ENCODE data around the gene DCAF5. TPM values are rescaled to one million over a fixed set of nuclear protein-coding genes. Genes with fewer than 3 reads are reported as not detected.

DCAF5 gene
- total RNA-seq, 1 donor from 2014 or later: 48.6 TPM

DNA sequence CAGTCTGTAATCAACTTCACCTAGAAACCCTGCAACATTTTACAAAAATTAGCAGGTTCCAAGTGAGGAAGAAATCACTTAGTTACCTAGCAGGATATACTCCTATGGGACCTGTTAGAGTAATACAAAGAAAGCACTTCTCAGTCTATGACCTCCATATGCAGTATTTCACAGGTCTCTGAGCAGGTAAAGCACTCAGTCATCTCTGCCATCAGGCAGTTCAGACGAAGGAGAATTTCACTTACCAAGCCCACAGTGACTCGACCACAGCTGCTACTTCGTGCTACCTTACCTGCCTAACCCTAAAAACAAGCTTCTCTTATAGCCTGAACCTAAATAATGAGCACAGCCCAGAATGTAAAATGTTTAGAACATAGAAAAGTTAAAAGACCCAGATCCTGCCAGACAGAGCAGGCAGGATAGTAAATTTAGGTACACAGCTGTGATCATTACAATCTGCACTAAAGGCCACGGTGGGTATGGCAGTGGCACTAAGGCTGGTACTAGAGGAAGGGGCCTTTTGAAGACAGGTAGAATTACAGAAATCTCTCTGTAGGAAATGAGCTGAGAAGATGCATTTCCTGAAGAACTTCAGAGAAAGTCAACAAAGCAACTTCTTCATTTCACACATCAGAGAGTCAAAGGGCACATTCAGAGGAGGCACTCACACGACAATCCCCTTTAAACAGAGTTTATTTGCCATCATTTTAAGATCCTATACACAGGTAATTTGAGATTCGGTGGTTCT lies 35.7 kb downstream of the DCAF5 start:
- TF ChIP-seq POLR2A (IDR thresholded peaks at IDR 0.05) (no peak), POLR2AphosphoS5 (IDR thresholded peaks at IDR 0.05; ENCODE audit: insufficient read depth in 1 of 2, low read depth in 1 of 2) (no peak)
- TF ChIP-seq, protein P1, sequence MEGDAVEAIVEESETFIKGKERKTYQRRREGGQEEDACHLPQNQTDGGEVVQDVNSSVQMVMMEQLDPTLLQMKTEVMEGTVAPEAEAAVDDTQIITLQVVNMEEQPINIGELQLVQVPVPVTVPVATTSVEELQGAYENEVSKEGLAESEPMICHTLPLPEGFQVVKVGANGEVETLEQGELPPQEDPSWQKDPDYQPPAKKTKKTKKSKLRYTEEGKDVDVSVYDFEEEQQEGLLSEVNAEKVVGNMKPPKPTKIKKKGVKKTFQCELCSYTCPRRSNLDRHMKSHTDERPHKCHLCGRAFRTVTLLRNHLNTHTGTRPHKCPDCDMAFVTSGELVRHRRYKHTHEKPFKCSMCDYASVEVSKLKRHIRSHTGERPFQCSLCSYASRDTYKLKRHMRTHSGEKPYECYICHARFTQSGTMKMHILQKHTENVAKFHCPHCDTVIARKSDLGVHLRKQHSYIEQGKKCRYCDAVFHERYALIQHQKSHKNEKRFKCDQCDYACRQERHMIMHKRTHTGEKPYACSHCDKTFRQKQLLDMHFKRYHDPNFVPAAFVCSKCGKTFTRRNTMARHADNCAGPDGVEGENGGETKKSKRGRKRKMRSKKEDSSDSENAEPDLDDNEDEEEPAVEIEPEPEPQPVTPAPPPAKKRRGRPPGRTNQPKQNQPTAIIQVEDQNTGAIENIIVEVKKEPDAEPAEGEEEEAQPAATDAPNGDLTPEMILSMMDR (IDR thresholded peaks at IDR 0.05): no peak
- H3K27ac ChIP-seq: no peak overlapping the region
- H3K27me3 ChIP-seq: no peaks in the 10 kb centered on the region
- no peak for DNase-seq (ENCODE audit: extremely low spot score in 2 of 2)
- H3K4me3 ChIP-seq: no peak overlapping the region
- H3K36me3 ChIP-seq: peaks cover 11 to 42% of the 10 kb centered on the region in 2 donors
- H3K4me1 ChIP-seq: peaks cover 7% of the 10 kb centered on the region
- H3K9me3 ChIP-seq: no peaks in the 10 kb centered on the region
- intact Hi-C loops (cut with DNase I): no loop called here

DNA sequence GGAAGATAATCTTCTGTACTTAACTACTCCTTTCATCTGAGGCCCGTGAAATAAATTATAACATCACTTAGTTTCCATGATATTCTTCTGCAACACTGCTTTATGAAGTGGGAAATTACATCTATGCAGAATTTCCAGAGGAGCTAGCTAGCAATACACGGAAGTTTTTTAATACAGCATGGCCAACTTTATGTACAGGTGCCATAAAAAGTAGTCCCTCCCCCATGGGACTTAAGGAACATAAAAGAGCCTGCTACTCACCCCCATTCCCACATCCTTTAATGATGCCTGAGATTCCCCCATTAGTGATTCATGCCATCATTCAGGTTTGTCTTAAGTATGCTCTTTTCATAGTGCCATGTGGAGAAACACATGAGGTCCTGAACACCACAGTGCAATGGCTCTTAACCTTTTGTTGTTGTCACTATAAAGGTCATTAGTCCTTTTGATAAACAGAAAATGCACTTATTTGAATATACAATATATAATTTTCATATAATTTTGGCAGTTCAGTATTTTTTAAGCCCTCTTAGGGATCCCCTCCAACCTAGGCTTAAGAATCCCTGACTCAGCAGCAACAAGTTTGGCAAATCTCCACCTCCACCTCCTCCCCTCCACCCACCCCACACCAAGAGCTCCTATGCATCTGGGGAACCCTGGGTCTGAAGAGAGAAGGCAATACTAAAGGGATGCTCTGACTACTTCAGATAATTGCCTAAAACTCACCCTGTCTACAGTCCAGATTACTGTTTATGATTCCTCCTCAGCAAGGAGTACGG lies 37.3 kb downstream of the DCAF5 start:
- Histone ChIP-seq H3K27ac (no peak overlapping the region), H3K27me3 (no peaks in the 10 kb centered on the region), H3K4me1 (no peaks in the 10 kb centered on the region), H3K9me3 (no peaks in the 10 kb centered on the region), H3K4me3 (no peak overlapping the region), H3K36me3 (peaks cover 11 to 35% of the 10 kb centered on the region in 2 donors)
- intact Hi-C loops (cut with DNase I): no loop called here
- TF ChIP-seq POLR2AphosphoS5 (IDR thresholded peaks at IDR 0.05; ENCODE audit: insufficient read depth in 1 of 2, low read depth in 1 of 2) (no peak), POLR2A (IDR thresholded peaks at IDR 0.05) (no peak)
- TF ChIP-seq, protein P1 (IDR thresholded peaks at IDR 0.05): no peak
- no peak for DNase-seq (ENCODE audit: extremely low spot score in 2 of 2)

DNA sequence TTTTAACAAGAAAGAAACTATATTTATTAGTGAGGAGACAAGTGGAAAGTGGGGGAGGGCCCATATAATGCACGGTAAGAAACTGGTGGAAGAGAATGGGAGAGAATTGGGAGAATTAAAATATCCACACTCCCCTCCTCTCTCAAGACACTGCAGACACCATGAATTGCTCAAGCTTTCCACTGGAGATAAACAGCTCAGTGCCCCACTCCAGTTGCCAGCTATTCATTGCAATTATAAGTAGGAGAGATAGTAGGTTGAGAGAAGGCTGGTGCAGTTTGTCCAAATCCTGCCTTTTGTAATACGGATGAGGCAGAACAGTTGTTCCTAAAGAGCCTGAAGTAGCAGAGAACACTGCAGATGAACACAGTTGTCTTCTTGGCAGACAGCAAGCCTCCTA lies 38.2 kb downstream of the DCAF5 start:
- Histone ChIP-seq H3K36me3 (peaks cover 11 to 35% of the 10 kb centered on the region in 2 donors), H3K4me1 (no peaks in the 10 kb centered on the region), H3K9me3 (no peaks in the 10 kb centered on the region), H3K4me3 (no peak overlapping the region), H3K27me3 (no peaks in the 10 kb centered on the region), H3K27ac (no peak overlapping the region)
- intact Hi-C loops (cut with DNase I): no loop called here
- no peak for DNase-seq (ENCODE audit: extremely low spot score in 2 of 2)
- TF ChIP-seq, protein P1 (IDR thresholded peaks at IDR 0.05): no peak
- TF ChIP-seq POLR2A (IDR thresholded peaks at IDR 0.05) (no peak), POLR2AphosphoS5 (IDR thresholded peaks at IDR 0.05; ENCODE audit: insufficient read depth in 1 of 2, low read depth in 1 of 2) (no peak)

- Histone ChIP-seq H3K27me3 (no peaks in the 10 kb centered on the region), H3K4me3 (no peak overlapping the region), H3K4me1 (no peaks in the 10 kb centered on the region), H3K27ac (no peak overlapping the region), H3K36me3 (peaks cover 0 to 20% of the 10 kb centered on the region in 2 donors), H3K9me3 (no peaks in the 10 kb centered on the region)
- no peak for TF ChIP-seq POLR2A (IDR thresholded peaks at IDR 0.05)
- TF ChIP-seq, protein P1 (IDR thresholded peaks at IDR 0.05): no peak
- no peak for TF ChIP-seq POLR2AphosphoS5 (IDR thresholded peaks at IDR 0.05; ENCODE audit: insufficient read depth in 1 of 2, low read depth in 1 of 2)
- intact Hi-C loops (cut with DNase I): loop anchor here (5.0 kb wide), 1 partner anchor 246 kb away; no protein-coding TSS in a partner anchor
- DNase-seq (ENCODE audit: extremely low spot score in 2 of 2): no peak
Measured at GRCh38 chr14:69108358-69108757, 44.6 kb downstream of the DCAF5 start.

Measured in vagina (tissue), 2 donors.